ENCODE data around the gene LDB2.

LDB2 gene

GRCh38 chr4:16503421-16504100, 394.9 kb downstream of the LDB2 start:
- peaks cover 67% of the 10 kb centered on the region for H3K36me3 ChIP-seq (ENCODE audit: control insufficient read depth, insufficient read depth, low read length)
- H3K9me3 ChIP-seq (ENCODE audit: control insufficient read depth, low read length), result no peaks in the 10 kb centered on the region
- WGBS, 2 experiments (ENCODE audit: insufficient coverage in 2 of 2), result no CpG with 5 or more reads among the region's 4 CpGs
- H3K4me1 ChIP-seq (ENCODE audit: control insufficient read depth, insufficient read depth, low read length, poor library complexity, severe bottlenecking), result no peaks in the 10 kb centered on the region
- H3K27ac ChIP-seq (ENCODE audit: low read depth, low read length, severe bottlenecking), result no peak overlapping the region
- H3K4me3 ChIP-seq (ENCODE audit: extremely low read depth, insufficient read depth, low read length, poor library complexity, severe bottlenecking), result no peak overlapping the region

- H3K4me1 ChIP-seq (ENCODE audit: control insufficient read depth, insufficient read depth, low read length, poor library complexity, severe bottlenecking), result no peaks in the 10 kb centered on the region
- H3K9me3 ChIP-seq (ENCODE audit: control insufficient read depth, low read length), result no peaks in the 10 kb centered on the region
- peaks cover 34% of the 10 kb centered on the region for H3K36me3 ChIP-seq (ENCODE audit: control insufficient read depth, insufficient read depth, low read length)
- no peak overlapping the region for H3K27ac ChIP-seq (ENCODE audit: low read depth, low read length, severe bottlenecking)
- no peak overlapping the region for H3K4me3 ChIP-seq (ENCODE audit: extremely low read depth, insufficient read depth, low read length, poor library complexity, severe bottlenecking)
Observed at GRCh38 chr4:16498978-16499377, 399.5 kb downstream of the LDB2 start.

- Histone ChIP-seq H3K9me3 (ENCODE audit: control insufficient read depth, low read length) (no peaks in the 10 kb centered on the region), H3K4me3 (ENCODE audit: extremely low read depth, insufficient read depth, low read length, poor library complexity, severe bottlenecking) (no peak overlapping the region), H3K27ac (ENCODE audit: low read depth, low read length, severe bottlenecking) (no peak overlapping the region), H3K36me3 (ENCODE audit: control insufficient read depth, insufficient read depth, low read length) (peaks cover 10% of the 10 kb centered on the region), H3K4me1 (ENCODE audit: control insufficient read depth, insufficient read depth, low read length, poor library complexity, severe bottlenecking) (no peaks in the 10 kb centered on the region)
- WGBS, 2 experiments (ENCODE audit: insufficient coverage in 2 of 2), result 86 to 100% methylated on average over 1 to 2 of the region's 3 CpGs
Observed at GRCh38 chr4:16496501-16496900, 401.9 kb downstream of the LDB2 start.

GRCh38 chr4:16492872-16493271, 405.6 kb downstream of the LDB2 start:
- Histone ChIP-seq H3K27ac (ENCODE audit: low read depth, low read length, severe bottlenecking) (no peak overlapping the region), H3K9me3 (ENCODE audit: control insufficient read depth, low read length) (no peaks in the 10 kb centered on the region), H3K4me1 (ENCODE audit: control insufficient read depth, insufficient read depth, low read length, poor library complexity, severe bottlenecking) (no peaks in the 10 kb centered on the region), H3K36me3 (ENCODE audit: control insufficient read depth, insufficient read depth, low read length) (no peaks in the 10 kb centered on the region), H3K4me3 (ENCODE audit: extremely low read depth, insufficient read depth, low read length, poor library complexity, severe bottlenecking) (no peak overlapping the region)
- 70% methylated on average over 3 of the region's 4 CpGs; no CpG with 5 or more reads in 1 of the 2 experiments for WGBS, 2 experiments (ENCODE audit: insufficient coverage in 2 of 2)

- no peak overlapping the region for H3K4me3 ChIP-seq (ENCODE audit: extremely low read depth, insufficient read depth, low read length, poor library complexity, severe bottlenecking)
- no peaks in the 10 kb centered on the region for H3K36me3 ChIP-seq (ENCODE audit: control insufficient read depth, insufficient read depth, low read length)
- no peaks in the 10 kb centered on the region for H3K9me3 ChIP-seq (ENCODE audit: control insufficient read depth, low read length)
- H3K27ac ChIP-seq (ENCODE audit: low read depth, low read length, severe bottlenecking), result no peak overlapping the region
- H3K4me1 ChIP-seq (ENCODE audit: control insufficient read depth, insufficient read depth, low read length, poor library complexity, severe bottlenecking), result no peaks in the 10 kb centered on the region
- no CpG with 5 or more reads among the region's 3 CpGs for WGBS, 2 experiments (ENCODE audit: insufficient coverage in 2 of 2)
Observed at GRCh38 chr4:16489226-16489625, 409.2 kb downstream of the LDB2 start.

- H3K4me1 ChIP-seq (ENCODE audit: control insufficient read depth, insufficient read depth, low read length, poor library complexity, severe bottlenecking), result no peaks in the 10 kb centered on the region
- no peaks in the 10 kb centered on the region for H3K36me3 ChIP-seq (ENCODE audit: control insufficient read depth, insufficient read depth, low read length)
- H3K27ac ChIP-seq (ENCODE audit: low read depth, low read length, severe bottlenecking), result no peak overlapping the region
- no peaks in the 10 kb centered on the region for H3K9me3 ChIP-seq (ENCODE audit: control insufficient read depth, low read length)
- H3K4me3 ChIP-seq (ENCODE audit: extremely low read depth, insufficient read depth, low read length, poor library complexity, severe bottlenecking), result no peak overlapping the region
- 100% methylated on average over 1 of the region's 1 CpG for WGBS, 2 experiments (ENCODE audit: insufficient coverage in 2 of 2)
Observed at GRCh38 chr4:16488084-16488483, 410.4 kb downstream of the LDB2 start.

- no peaks in the 10 kb centered on the region for H3K9me3 ChIP-seq (ENCODE audit: control insufficient read depth, low read length)
- no peak overlapping the region for H3K4me3 ChIP-seq (ENCODE audit: extremely low read depth, insufficient read depth, low read length, poor library complexity, severe bottlenecking)
- H3K27ac ChIP-seq (ENCODE audit: low read depth, low read length, severe bottlenecking), result no peak overlapping the region
- WGBS, 2 experiments (ENCODE audit: insufficient coverage in 2 of 2), result 93 to 94% methylated on average over 2 to 3 of the region's 4 CpGs
- no peaks in the 10 kb centered on the region for H3K4me1 ChIP-seq (ENCODE audit: control insufficient read depth, insufficient read depth, low read length, poor library complexity, severe bottlenecking)
- no peaks in the 10 kb centered on the region for H3K36me3 ChIP-seq (ENCODE audit: control insufficient read depth, insufficient read depth, low read length)
Observed at GRCh38 chr4:16484711-16485110, 413.7 kb downstream of the LDB2 start.

- Histone ChIP-seq H3K9me3 (ENCODE audit: control insufficient read depth, low read length) (no peaks in the 10 kb centered on the region), H3K4me1 (ENCODE audit: control insufficient read depth, insufficient read depth, low read length, poor library complexity, severe bottlenecking) (no peaks in the 10 kb centered on the region), H3K4me3 (ENCODE audit: extremely low read depth, insufficient read depth, low read length, poor library complexity, severe bottlenecking) (no peak overlapping the region), H3K36me3 (ENCODE audit: control insufficient read depth, insufficient read depth, low read length) (no peaks in the 10 kb centered on the region), H3K27ac (ENCODE audit: low read depth, low read length, severe bottlenecking) (no peak overlapping the region)
- WGBS, 2 experiments (ENCODE audit: insufficient coverage in 2 of 2), result 96% methylated on average over 4 of the region's 5 CpGs; no CpG with 5 or more reads in 1 of the 2 experiments
Observed at GRCh38 chr4:16483540-16483939, 414.9 kb downstream of the LDB2 start.

- Histone ChIP-seq H3K9me3 (ENCODE audit: control insufficient read depth, low read length) (peaks cover 6% of the 10 kb centered on the region), H3K36me3 (ENCODE audit: control insufficient read depth, insufficient read depth, low read length) (no peaks in the 10 kb centered on the region), H3K27ac (ENCODE audit: low read depth, low read length, severe bottlenecking) (no peak overlapping the region), H3K4me3 (ENCODE audit: extremely low read depth, insufficient read depth, low read length, poor library complexity, severe bottlenecking) (no peak overlapping the region), H3K4me1 (ENCODE audit: control insufficient read depth, insufficient read depth, low read length, poor library complexity, severe bottlenecking) (no peaks in the 10 kb centered on the region)
- WGBS, 2 experiments (ENCODE audit: insufficient coverage in 2 of 2), result 64 to 83% methylated on average over 2 of the region's 2 CpGs
Observed at GRCh38 chr4:16480011-16480410, 418.4 kb downstream of the LDB2 start.

- H3K4me1 ChIP-seq (ENCODE audit: control insufficient read depth, insufficient read depth, low read length, poor library complexity, severe bottlenecking), result no peaks in the 10 kb centered on the region
- no peak overlapping the region for H3K27ac ChIP-seq (ENCODE audit: low read depth, low read length, severe bottlenecking)
- no CpG with 5 or more reads among the region's 1 CpG for WGBS, 2 experiments (ENCODE audit: insufficient coverage in 2 of 2)
- H3K9me3 ChIP-seq (ENCODE audit: control insufficient read depth, low read length), result no peaks in the 10 kb centered on the region
- H3K36me3 ChIP-seq (ENCODE audit: control insufficient read depth, insufficient read depth, low read length), result no peaks in the 10 kb centered on the region
- no peak overlapping the region for H3K4me3 ChIP-seq (ENCODE audit: extremely low read depth, insufficient read depth, low read length, poor library complexity, severe bottlenecking)
Observed at GRCh38 chr4:16472537-16472936, 425.9 kb downstream of the LDB2 start.

GRCh38 chr4:16467061-16467460, 431.4 kb downstream of the LDB2 start:
- Histone ChIP-seq H3K36me3 (ENCODE audit: control insufficient read depth, insufficient read depth, low read length) (no peaks in the 10 kb centered on the region), H3K27ac (ENCODE audit: low read depth, low read length, severe bottlenecking) (no peak overlapping the region), H3K4me1 (ENCODE audit: control insufficient read depth, insufficient read depth, low read length, poor library complexity, severe bottlenecking) (no peaks in the 10 kb centered on the region), H3K4me3 (ENCODE audit: extremely low read depth, insufficient read depth, low read length, poor library complexity, severe bottlenecking) (no peak overlapping the region), H3K9me3 (ENCODE audit: control insufficient read depth, low read length) (no peaks in the 10 kb centered on the region)
- 33% methylated on average over 1 of the region's 2 CpGs; no CpG with 5 or more reads in 1 of the 2 experiments for WGBS, 2 experiments (ENCODE audit: insufficient coverage in 2 of 2)
